IMR-90 (cell line): ENCODE measurements around the gene ALDH8A1. TPM values are rescaled to one million over a fixed set of nuclear protein-coding genes. Genes with fewer than 3 reads are reported as not detected.

Experiments used
- ATAC-seq: fragments of 200-7000 bp; cut with Tn5 transposase; 2 replicates; pipeline ENCODE4 v1.9.1; 2020; ENCODE audit warnings: low read depth, mild to moderate bottlenecking, moderate library complexity
- BruUV-seq: library from RNA; stranded (reverse); fragments of 400-500 nt; replicated peaks from 2 replicates; lab custom pipeline; 2021; lab: Mats Ljungman, UMichigan
- CTCF ChIA-PET: fragments of 300-600 bp; formaldehyde crosslinking; extraction: SDS; loops from one replicate; lab custom pipeline; 2021; ENCODE audit warnings: antibody characterized with exemption; lab: Yijun Ruan, JAX
- POLR2A ChIA-PET: fragments of 300-600 bp; sonication (Branson Sonifier 250); formaldehyde crosslinking; loops from one replicate; lab custom pipeline; 2022; ENCODE audit warnings: antibody characterized with exemption; ENCODE audit not compliant: unreplicated experiment; lab: Charles Lee
- DNase-seq: peaks from one replicate; pipeline ENCODE4 v3.0.0; 2013
- H2AFZ ChIP-seq: replicated peaks from 2 replicates; pipeline ENCODE3; 2013; ENCODE audit warnings: low read length, mild to moderate bottlenecking; ENCODE audit not compliant: poor library complexity
- H2AK5ac ChIP-seq: 2 replicates; pipeline ENCODE4 v1.6.1; 2013; ENCODE audit warnings: low read depth, low read length, inconsistent platforms
- H2AK9ac ChIP-seq: replicated peaks from 2 replicates; pipeline ENCODE3; 2013; ENCODE audit warnings: mild to moderate bottlenecking, low read depth, low read length, moderate library complexity; ENCODE audit not compliant: poor library complexity
- H2BK120ac ChIP-seq: 2 replicates; pipeline ENCODE4 v1.6.1; 2013; ENCODE audit warnings: low read depth, low read length, inconsistent platforms
- H2BK15ac ChIP-seq: 3 replicates; pipeline ENCODE4 v1.6.1; 2013; ENCODE audit warnings: low read depth, low read length, inconsistent platforms
- H2BK20ac ChIP-seq: 2 replicates; pipeline ENCODE4 v1.6.1; 2013; ENCODE audit warnings: low read depth, mild to moderate bottlenecking, inconsistent platforms, low read length, moderate library complexity
- H2BK5ac ChIP-seq: 2 replicates; pipeline ENCODE4 v1.6.1; 2013; ENCODE audit warnings: mild to moderate bottlenecking, low read depth, low read length, inconsistent platforms; ENCODE audit not compliant: poor library complexity, severe bottlenecking
- H3K14ac ChIP-seq: replicated peaks from 2 replicates; pipeline ENCODE4 v1.6.1; 2013; ENCODE audit warnings: low read depth, low read length, inconsistent platforms
- H3K18ac ChIP-seq: 2 replicates; pipeline ENCODE4 v1.6.1; 2013; ENCODE audit warnings: low read depth, low read length, control low read depth
- H3K23ac ChIP-seq: 2 replicates; pipeline ENCODE4 v1.6.1; 2013; ENCODE audit warnings: low read depth, low read length, inconsistent platforms
- H3K27ac ChIP-seq: 2 replicates; pipeline ENCODE4 v1.5.1; 2013; ENCODE audit warnings: mild to moderate bottlenecking, control low read depth, low read length; ENCODE audit not compliant: insufficient read depth
- H3K27me3 ChIP-seq: 2 replicates; pipeline ENCODE4 v1.6.1; 2013; ENCODE audit warnings: low read length; ENCODE audit not compliant: control insufficient read depth, insufficient read depth
- H3K36me3 ChIP-seq: 2 replicates; pipeline ENCODE4 v1.6.1; 2013; ENCODE audit warnings: low read length, mixed read lengths; ENCODE audit not compliant: control insufficient read depth, insufficient read depth
- H3K4ac ChIP-seq: 2 replicates; pipeline ENCODE4 v1.6.1; 2013; ENCODE audit warnings: low read depth, low read length, inconsistent platforms
- H3K4me1 ChIP-seq: 2 replicates; pipeline ENCODE4 v1.6.1; 2013; ENCODE audit warnings: low read length, mixed read lengths; ENCODE audit not compliant: control insufficient read depth, insufficient read depth
- H3K4me2 ChIP-seq: 2 replicates; pipeline ENCODE4 v1.6.1; 2013; ENCODE audit warnings: low read depth, mild to moderate bottlenecking, control low read depth, low read length, moderate library complexity
- H3K4me3 ChIP-seq: 2 replicates; pipeline ENCODE4 v1.5.1; 2013; ENCODE audit warnings: low read depth, mild to moderate bottlenecking, control low read depth, low read length, moderate library complexity; ENCODE audit not compliant: insufficient read depth
- H3K56ac ChIP-seq: 2 replicates; pipeline ENCODE4 v1.6.1; 2013; ENCODE audit warnings: low read length, inconsistent platforms; ENCODE audit not compliant: insufficient read depth; ENCODE audit errors: extremely low read depth
- H3K79me1 ChIP-seq, 2 experiments: 2 replicates each; pipeline ENCODE4 v1.6.1; 2013; ENCODE audit warnings: low read length in 2 of 2, inconsistent platforms in 1 of 2, low read depth in 1 of 2
- H3K9ac ChIP-seq: 2 replicates; pipeline ENCODE4 v1.6.1; 2013; ENCODE audit warnings: low read depth, low read length, control low read depth
- H3K9me1 ChIP-seq: 2 replicates; pipeline ENCODE4 v1.6.1; 2013; ENCODE audit warnings: low read length, inconsistent platforms; ENCODE audit not compliant: insufficient read depth
- H3K9me3 ChIP-seq: 2 replicates; pipeline ENCODE4 v1.6.1; 2013; ENCODE audit warnings: low read length; ENCODE audit not compliant: control insufficient read depth, insufficient read depth
- H4K20me1 ChIP-seq: 2 replicates; pipeline ENCODE4 v1.6.1; 2013; ENCODE audit warnings: low read length, inconsistent platforms; ENCODE audit not compliant: insufficient read depth
- H4K5ac ChIP-seq: 2 replicates; pipeline ENCODE4 v1.6.1; 2013; ENCODE audit warnings: mild to moderate bottlenecking, low read depth, low read length, control low read depth
- H4K8ac ChIP-seq, 2 experiments: 2 replicates each; pipeline ENCODE4 v1.6.1; 2013; ENCODE audit warnings: low read depth in 2 of 2, low read length in 2 of 2, control low read depth in 1 of 2, inconsistent platforms in 1 of 2
- H4K91ac ChIP-seq: 2 replicates; pipeline ENCODE4 v1.6.1; 2013; ENCODE audit warnings: low read depth, low read length, inconsistent platforms; ENCODE audit not compliant: insufficient read depth
- BHLHE40 ChIP-seq: fragments of 150-350 bp; IDR thresholded peaks from 2 replicates; pipeline ENCODE4 v1.6.1; 2016; ENCODE audit warnings: mild to moderate bottlenecking, low read depth, low read length
- CEBPB ChIP-seq: IDR thresholded peaks from 2 replicates; pipeline ENCODE4 v1.6.1; 2012; ENCODE audit warnings: low read depth, low read length, improper control_type of control experiment
- CHD1 ChIP-seq: IDR thresholded peaks from 2 replicates; pipeline ENCODE4 v1.6.1; 2012; ENCODE audit warnings: low read depth, low read length, improper control_type of control experiment
- CTCF ChIP-seq: conservative IDR thresholded peaks from 2 replicates; pipeline ENCODE4 v1.5.1; 2012; ENCODE audit warnings: mild to moderate bottlenecking, low read depth, low read length, improper control_type of control experiment
- FOS ChIP-seq: fragments of 150-350 bp; IDR thresholded peaks from 2 replicates; pipeline ENCODE4 v1.6.1; 2016; ENCODE audit warnings: low read depth, low read length
- MAZ ChIP-seq: IDR thresholded peaks from 2 replicates; pipeline ENCODE4 v1.6.1; 2012; ENCODE audit warnings: low read depth, mild to moderate bottlenecking, low read length, improper control_type of control experiment, moderate library complexity, borderline replicate concordance
- MXI1 ChIP-seq: IDR thresholded peaks from 2 replicates; pipeline ENCODE4 v1.6.1; 2012; ENCODE audit warnings: low read depth, mild to moderate bottlenecking, low read length, moderate library complexity, borderline replicate concordance
- POLR2A ChIP-seq: IDR thresholded peaks from 2 replicates; pipeline ENCODE4 v1.6.1; 2012; ENCODE audit warnings: mild to moderate bottlenecking, low read depth, low read length
- RAD21 ChIP-seq: IDR thresholded peaks from 2 replicates; pipeline ENCODE4 v1.6.1; 2012; ENCODE audit warnings: low read length, improper control_type of control experiment
- RFX5 ChIP-seq: IDR thresholded peaks from 2 replicates; pipeline ENCODE4 v1.8.0; 2012; ENCODE audit warnings: low read depth, mild to moderate bottlenecking, low read length, moderate library complexity
- SMC3 ChIP-seq: fragments of 150-350 bp; IDR thresholded peaks from 2 replicates; pipeline ENCODE4 v1.6.1; 2016; ENCODE audit warnings: low read depth, mild to moderate bottlenecking, antibody characterized with exemption, low read length, moderate library complexity
- WGBS, 2 experiments: methylation state at CpG; one replicate each; pipeline versions ENCODE4 v1.1.5 to v1.1.7; 2013; ENCODE audit warnings: missing lambda C conversion rate in 2 of 2; ENCODE audit not compliant: insufficient read length in 1 of 2; ENCODE audit errors: extremely low coverage in 2 of 2; 5-methylcytosine and 5-hydroxymethylcytosine counted together
- dilution Hi-C: fragments of 300-500 bp; cut with HindIII; formaldehyde crosslinking; loops from one replicate; pipeline ENCODE4 v1.14.3; 2018; ENCODE audit warnings: low sequenced_read_pairs; ENCODE audit not compliant: unreplicated experiment
- in situ Hi-C: fragments of 300-500 bp; cut with MboI; formaldehyde crosslinking; loops from 3 replicates; pipeline ENCODE4 v1.14.3; 2019; ENCODE audit warnings: low sequenced_read_pairs, inconsistent platforms, mixed read lengths
- intact Hi-C: fragments of 100-400 bp; cut with micrococcal nuclease; formaldehyde crosslinking; loops from 2 replicates; pipeline ENCODE4 v1.10.0; 2022
- polyA plus RNA-seq, 3 experiments: library from polyadenylated mRNA; depleted of rRNA; stranded (reverse); fragments of >200 nt; gene quantifications; 2 replicates each; pipeline ENCODE4 v1.2.3, GENCODE V29; 2012; ENCODE audit warnings: low replicate concordance in 1 of 3
- total RNA-seq: library from RNA; depleted of rRNA; stranded (reverse); fragments of >200 nt; gene quantifications from 2 replicates; pipeline ENCODE4 v1.2.3, GENCODE V29; 2012
- TF ChIP-seq, protein P1 (sequence below): fragments of 150-350 bp; IDR thresholded peaks from 2 replicates; pipeline ENCODE4 v1.6.1; 2017; ENCODE audit warnings: mild to moderate bottlenecking, antibody characterized with exemption, low read length, low read depth
- TF ChIP-seq, protein P2 (sequence below): fragments of 150-350 bp; IDR thresholded peaks from 2 replicates; pipeline ENCODE4 v1.6.1; 2016; ENCODE audit warnings: low read depth, mild to moderate bottlenecking, low read length, moderate library complexity, borderline replicate concordance

The ALDH8A1 gene
- total and polyA plus RNA-seq, 2 of the 4 experiments (the other 2 are of a cell fraction), result under 0.01 to 0.15 TPM

GRCh38 chr6:134936931-134937330, 13.0 kb downstream of the ALDH8A1 start:
- no peaks in the 10 kb centered on the region for H4K20me1 ChIP-seq
- peak overlapping the region; percentile 94 for H3K14ac ChIP-seq
- H3K4me1 ChIP-seq, result peaks cover 18% of the 10 kb centered on the region
- H3K27me3 ChIP-seq, result no peaks in the 10 kb centered on the region
- H3K79me1 ChIP-seq, result no peaks in the 10 kb centered on the region
- in situ Hi-C loops, result no loop called here
- peak overlapping the region; percentile 92 for H2BK5ac ChIP-seq
- peak overlapping the region; percentile 68; the same call in 1 of the 2 replicates for H3K56ac ChIP-seq
- H3K4me3 ChIP-seq, result no peak overlapping the region
- no peaks in the 10 kb centered on the region for H3K36me3 ChIP-seq
- H2AK9ac ChIP-seq, result peak overlapping the region; percentile 76
- peak overlapping the region; percentile 97 for H2BK20ac ChIP-seq
- CTCF ChIA-PET, result interaction anchor here (0.7 to 1.3 kb wide), 3 partner anchors 12 to 100 kb away, joined by 3 read pairs; no protein-coding TSS in a partner anchor
- H2BK120ac ChIP-seq, result peak overlapping the region; percentile 96
- H2AK5ac ChIP-seq, result peak overlapping the region; percentile 71
- ATAC-seq (peak; percentile 83), DNase-seq (peak; percentile 82)
- peak overlapping the region; percentile 89 for H3K27ac ChIP-seq
- intact Hi-C loops, result loop anchor here (2.0 kb wide), 1 partner anchor 54 kb away; no protein-coding TSS in a partner anchor
- H4K5ac ChIP-seq, result peak overlapping the region; percentile 89
- H3K23ac ChIP-seq, result peak overlapping the region; percentile 92
- no TSS peak for BruUV-seq
- H3K9ac ChIP-seq, result peak overlapping the region; percentile 60
- H3K4ac ChIP-seq, result peak overlapping the region; percentile 95
- H4K8ac ChIP-seq, result peak overlapping the region; percentile 71 to 86; a peak in 3 of 4 replicates
- H3K4me2 ChIP-seq, result peak overlapping the region; percentile 75
- H4K91ac ChIP-seq, result peak overlapping the region; percentile 94; the same call in 1 of the 2 replicates
- no CpG with 5 or more reads among the region's 5 CpGs for WGBS, 2 experiments
- peaks cover 11% of the 10 kb centered on the region for H3K9me1 ChIP-seq
- no peaks in the 10 kb centered on the region for H3K9me3 ChIP-seq
- TF ChIP-seq FOS (no peak), POLR2A (no peak), CEBPB (no peak), RFX5 (no peak), SMC3 (no peak), MAZ (no peak), BHLHE40 (no peak), CHD1 (no peak), CTCF (no peak), MXI1 (no peak), RAD21 (no peak)
- TF ChIP-seq, protein P1, sequence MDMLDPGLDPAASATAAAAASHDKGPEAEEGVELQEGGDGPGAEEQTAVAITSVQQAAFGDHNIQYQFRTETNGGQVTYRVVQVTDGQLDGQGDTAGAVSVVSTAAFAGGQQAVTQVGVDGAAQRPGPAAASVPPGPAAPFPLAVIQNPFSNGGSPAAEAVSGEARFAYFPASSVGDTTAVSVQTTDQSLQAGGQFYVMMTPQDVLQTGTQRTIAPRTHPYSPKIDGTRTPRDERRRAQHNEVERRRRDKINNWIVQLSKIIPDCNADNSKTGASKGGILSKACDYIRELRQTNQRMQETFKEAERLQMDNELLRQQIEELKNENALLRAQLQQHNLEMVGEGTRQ, result no peak
- TF ChIP-seq, protein P2, sequence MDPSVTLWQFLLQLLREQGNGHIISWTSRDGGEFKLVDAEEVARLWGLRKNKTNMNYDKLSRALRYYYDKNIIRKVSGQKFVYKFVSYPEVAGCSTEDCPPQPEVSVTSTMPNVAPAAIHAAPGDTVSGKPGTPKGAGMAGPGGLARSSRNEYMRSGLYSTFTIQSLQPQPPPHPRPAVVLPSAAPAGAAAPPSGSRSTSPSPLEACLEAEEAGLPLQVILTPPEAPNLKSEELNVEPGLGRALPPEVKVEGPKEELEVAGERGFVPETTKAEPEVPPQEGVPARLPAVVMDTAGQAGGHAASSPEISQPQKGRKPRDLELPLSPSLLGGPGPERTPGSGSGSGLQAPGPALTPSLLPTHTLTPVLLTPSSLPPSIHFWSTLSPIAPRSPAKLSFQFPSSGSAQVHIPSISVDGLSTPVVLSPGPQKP, result no peak
- POLR2A ChIA-PET, result no interaction called here
- H3K18ac ChIP-seq, result peak overlapping the region; percentile 72
- dilution Hi-C loops, result no loop called here
- peak overlapping the region; percentile 70 for H2AFZ ChIP-seq
- H2BK15ac ChIP-seq, result peak overlapping the region; percentile 56; the same call in 2 of the 3 replicates
